Left hindlimb (tissue), 1 donor: ENCODE data around the gene ZNF791.
"Not testable (repeated sequence)": the region's sequence is repeated elsewhere in the genome, so short reads cannot be mapped to it uniquely, and the experiment has no call there.

Source experiments
- DNase-seq: peaks from one replicate; pipeline ENCODE4 v3.0.0-alpha.2; 2018

The ZNF791 gene

DNA sequence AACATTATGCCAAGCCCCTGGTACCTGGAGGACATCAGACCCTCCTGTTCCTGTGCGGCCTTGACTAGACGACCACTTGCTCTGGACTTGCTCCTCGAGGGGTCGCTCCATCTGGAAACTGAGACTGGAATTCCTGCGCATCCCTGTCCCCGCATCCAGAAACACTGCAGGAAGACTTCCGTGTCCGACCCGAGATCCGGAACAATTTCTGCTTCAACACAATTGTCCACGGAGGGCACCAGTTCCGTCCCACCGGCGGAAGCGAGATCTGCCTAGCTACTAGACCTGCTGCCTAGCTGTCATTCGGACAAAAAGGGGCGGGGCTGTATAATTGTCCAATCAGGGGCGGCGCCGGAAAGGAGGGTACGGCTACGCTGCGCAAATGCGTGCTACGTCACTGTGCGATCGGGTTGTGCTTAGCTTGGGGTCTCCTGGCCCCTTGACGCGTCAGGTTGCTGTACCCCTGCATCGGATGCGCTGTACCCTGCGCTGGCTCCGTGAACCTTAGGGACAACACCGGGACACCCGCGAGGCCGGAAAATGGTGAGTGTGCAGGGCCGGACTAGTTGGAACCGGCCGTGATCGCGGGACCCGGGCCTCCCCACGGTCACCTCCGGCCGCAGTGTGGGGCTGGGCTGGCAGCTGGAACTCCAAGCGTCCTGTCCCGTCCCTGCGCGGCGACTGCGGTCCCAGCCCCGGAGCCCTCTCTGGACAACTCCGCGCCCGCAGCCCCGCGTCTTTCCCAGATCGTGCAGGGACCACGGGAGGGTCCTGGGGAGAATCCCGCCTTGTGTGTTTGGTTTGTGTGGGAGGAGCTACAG is at the start of gene ZNF791, which contains the start of gene ZNF490:
ZNF791 (plus strand) TSS at position 381 of the 821 bp plus-strand sequence; CDS start at position 541, 160 bp downstream.
ZNF490 (minus strand) TSS at position 274 of the 821 bp plus-strand sequence; CDS start at position 141, 133 bp downstream.
- peak; percentile 98 for DNase-seq

DNA sequence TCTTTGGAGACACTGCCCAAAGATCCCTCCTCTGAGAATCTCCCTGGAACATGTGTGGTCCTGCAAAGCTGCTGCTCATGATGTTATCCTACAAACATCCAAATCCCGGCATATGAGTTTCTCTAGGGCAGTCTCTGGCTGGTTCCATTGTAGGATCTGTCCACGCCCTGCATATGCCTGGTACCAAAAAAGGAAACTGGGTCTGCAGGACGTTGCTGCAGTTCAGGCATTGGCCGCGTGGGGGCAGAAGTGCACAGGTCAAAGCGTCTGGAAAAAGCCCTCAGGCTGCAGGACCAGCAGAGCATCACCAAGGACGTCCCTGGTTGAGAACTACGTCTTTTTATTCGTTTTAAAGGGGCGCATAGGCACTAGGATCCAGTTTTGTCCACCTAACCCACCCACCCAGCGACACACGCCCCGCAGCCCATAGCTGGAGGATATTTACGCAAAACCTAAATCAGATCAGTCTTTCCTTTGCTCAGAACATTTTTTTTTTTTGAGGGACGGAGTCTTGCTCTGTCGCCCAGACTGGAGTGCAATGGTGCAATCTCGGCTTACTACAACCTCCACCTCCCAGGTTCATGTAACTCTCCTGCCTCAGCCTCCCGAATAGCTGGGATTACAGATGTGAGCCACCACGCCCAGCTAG is 46.6 kb upstream of the ZNF791 start:
- DNase-seq, result peak; percentile 87

- not testable (repeated sequence) for DNase-seq
Observed at GRCh38 chr19:12566380-12566779, 44.3 kb upstream of the ZNF791 start.

DNA sequence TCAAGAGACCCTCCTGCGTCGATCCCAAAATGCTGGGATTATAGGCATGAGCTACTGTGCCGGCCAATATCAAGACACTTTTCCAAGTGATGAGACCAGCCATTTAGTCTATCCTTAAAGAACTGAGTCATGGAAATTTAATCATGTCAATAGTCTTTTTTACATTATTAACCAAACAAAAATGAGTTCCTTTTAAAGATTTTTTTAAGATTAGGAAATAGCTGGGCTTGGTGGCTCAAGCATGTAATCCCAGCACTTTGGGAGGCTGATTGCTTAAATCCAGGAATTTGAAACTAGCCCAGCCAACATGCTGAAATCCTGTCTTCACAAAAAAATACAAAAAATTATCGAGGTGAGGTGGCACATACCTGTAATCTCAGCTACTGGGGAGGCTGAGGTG is 42.8 kb upstream of the ZNF791 start:
- no peak for DNase-seq

DNA sequence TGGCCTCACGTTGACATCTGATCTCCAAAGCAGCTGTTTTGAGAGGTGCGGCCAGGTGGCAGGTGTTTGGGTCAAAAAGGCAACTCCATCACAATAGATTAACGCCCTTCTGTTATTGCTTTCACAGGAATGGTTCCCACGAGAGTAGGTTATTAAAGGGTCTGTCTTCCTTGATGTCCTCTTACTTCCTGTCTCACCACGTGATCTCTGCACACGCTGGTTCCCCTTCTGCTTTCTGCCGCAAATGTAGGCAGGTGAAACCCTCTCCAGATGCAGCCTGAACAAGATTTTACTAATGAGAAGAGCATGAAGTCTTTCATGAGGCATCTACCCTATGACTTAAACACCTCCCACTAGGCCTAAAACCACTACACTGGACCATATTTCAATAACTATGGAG is 36.7 kb upstream of the ZNF791 start:
- no peak for DNase-seq

DNA sequence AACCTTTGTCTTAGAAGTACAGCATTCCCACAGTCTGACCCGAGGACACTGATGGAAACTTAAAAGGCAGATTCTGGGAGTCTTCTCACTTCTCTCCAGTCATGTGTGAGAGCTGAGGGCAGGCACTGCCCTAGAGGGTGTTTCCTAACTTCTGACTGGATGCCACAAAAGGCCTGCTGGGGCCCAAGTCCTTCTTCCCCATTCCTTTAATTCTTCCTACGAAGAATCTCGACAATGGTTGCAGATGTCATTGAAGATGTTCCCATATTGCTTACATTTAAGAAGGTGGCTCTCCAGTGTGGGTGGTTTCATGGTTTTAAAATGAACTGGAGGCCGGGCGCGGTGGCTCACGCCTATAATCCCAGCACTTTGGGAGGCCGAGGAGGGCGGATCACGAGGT is 32.1 kb upstream of the ZNF791 start:
- DNase-seq, result no peak

GRCh38 chr19:12580180-12580694 is 30.5 kb upstream of the ZNF791 start:
- no peak for DNase-seq

- no peak for DNase-seq
Observed at GRCh38 chr19:12581100-12581499, 29.6 kb upstream of the ZNF791 start.

DNA sequence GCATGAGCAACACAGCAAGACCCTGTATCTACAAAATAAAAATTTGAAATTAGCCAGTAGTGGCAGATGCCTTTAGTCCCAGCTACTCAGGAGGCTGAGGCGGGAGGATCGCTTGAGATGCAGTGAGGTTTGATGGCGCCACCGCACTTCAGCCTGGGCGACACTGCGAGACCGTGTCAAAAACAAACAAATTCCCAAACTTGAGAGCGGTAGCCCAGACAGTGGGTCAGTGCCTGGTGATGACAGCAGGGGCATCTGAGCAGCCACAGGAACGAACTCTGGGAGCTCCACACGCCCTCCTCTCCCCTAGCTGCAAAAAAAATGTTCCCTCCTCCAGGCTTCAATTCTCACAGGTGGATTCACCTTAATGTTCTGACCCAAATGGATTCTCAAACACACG is 14.2 kb upstream of the ZNF791 start:
- no peak for DNase-seq

DNA sequence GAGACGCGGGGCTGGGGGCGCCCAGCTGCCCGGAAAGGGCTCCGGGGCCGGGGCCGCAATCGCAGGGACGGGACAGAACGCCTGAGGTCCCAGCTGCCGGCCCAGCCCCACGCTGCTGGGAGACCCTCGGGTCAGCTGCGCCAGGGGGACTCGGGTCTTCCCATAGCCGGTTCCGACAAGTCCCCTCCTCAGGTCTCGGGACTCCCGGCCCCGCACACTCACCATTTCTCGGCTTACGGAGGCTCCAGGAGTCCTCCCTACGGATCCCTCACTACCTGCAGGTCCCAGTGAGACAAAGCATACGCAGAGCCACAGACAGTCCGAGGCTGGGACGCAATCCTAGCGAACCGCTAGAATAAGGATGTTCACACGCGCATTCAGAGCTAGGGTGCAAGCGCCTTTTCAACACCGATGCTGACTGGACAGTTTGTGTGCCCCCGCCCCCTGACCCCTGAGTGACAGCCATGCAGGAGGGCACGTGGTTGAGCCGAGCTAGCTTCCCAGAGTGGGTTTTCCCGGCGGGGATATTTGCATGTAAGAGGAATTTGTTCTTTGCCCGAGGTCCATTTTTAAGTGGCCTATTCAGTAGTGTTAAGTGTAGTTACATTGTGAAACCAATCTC is 13.7 kb upstream of the ZNF791 start:
- peak; percentile 34 for DNase-seq

DNA sequence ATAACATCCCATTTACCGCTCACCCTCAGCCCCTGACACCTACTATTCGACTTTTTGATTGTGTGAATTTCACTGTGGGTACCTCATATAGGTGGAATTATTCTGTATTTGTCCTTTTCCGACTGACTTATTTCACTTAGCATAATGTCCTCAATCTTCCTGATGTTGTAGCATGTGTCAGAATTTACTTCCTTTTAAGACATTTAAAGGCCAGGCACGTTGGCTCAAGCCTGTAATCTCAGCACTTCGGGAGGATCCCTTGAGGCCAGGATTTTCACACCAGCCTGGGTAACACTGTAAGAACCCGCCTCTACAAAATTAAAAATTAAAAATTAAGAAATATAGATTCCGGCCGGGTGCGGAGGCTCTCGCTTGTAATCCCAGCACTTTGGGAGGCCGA is 13.1 kb upstream of the ZNF791 start:
- DNase-seq, result no peak

- DNase-seq, result no peak
Observed at GRCh38 chr19:12603714-12604113, 7.0 kb upstream of the ZNF791 start.

DNA sequence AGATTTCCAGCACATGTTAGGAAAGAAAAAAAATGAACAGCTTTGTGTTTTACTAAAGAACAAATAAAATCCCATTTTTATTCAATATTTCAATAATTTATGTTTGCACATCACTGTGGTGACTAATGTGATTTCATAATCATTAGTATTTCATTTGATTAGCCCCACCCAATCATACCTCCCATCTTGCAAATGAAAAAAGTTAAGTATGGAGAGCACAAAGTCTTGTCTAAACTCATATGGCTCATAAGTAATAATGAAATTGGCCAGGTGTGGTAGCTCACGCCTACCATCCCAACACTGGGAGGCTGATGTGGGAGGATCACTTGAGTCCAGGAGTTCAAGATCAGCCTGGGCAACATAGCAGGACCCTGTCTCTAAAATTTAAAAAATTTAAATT is 3.9 kb upstream of the ZNF791 start:
- no peak for DNase-seq

GRCh38 chr19:12607631-12608030 is 3.1 kb upstream of the ZNF791 start:
- no peak for DNase-seq

GRCh38 chr19:12611361-12611699 is 610 bp downstream of the ZNF791 start:
- peak; percentile 89 for DNase-seq

- no peak for DNase-seq
Observed at GRCh38 chr19:12617646-12618045, 6.9 kb downstream of the ZNF791 start.

GRCh38 chr19:12621253-12622024 is 10.7 kb downstream of the ZNF791 start:
- not testable (repeated sequence) for DNase-seq

DNA sequence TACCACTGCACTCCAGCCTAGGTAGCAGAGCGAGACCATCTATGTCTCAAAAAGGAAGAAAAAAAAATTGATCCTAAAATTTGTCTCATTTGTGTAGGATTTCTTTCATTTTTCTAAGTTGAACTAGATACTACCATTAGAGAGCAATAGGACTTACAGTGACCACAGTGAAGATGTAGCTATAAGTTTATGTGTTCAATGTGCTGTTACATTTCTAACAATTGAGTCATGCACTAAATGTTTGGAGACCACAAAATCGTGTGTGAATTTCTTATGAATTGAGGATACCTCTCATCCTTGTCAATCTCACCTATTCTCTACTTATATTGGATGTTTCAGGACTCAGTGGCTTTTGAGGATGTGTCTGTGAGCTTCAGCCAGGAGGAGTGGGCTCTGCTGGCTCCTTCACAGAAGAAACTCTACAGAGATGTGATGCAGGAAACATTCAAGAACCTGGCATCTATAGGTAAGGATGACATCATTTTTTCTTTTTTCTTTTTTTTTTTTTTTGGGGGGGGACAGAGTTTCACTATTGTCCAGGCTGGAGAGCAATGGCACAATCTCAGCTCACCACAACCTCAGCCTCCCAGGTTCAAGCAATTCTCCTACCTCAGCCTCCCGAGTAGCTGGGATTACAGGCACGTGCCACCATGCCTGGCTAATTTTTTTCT is 12.8 kb downstream of the ZNF791 start:
- no peak for DNase-seq

GRCh38 chr19:12626958-12627357 is 16.2 kb downstream of the ZNF791 start:
- no peak for DNase-seq

DNA sequence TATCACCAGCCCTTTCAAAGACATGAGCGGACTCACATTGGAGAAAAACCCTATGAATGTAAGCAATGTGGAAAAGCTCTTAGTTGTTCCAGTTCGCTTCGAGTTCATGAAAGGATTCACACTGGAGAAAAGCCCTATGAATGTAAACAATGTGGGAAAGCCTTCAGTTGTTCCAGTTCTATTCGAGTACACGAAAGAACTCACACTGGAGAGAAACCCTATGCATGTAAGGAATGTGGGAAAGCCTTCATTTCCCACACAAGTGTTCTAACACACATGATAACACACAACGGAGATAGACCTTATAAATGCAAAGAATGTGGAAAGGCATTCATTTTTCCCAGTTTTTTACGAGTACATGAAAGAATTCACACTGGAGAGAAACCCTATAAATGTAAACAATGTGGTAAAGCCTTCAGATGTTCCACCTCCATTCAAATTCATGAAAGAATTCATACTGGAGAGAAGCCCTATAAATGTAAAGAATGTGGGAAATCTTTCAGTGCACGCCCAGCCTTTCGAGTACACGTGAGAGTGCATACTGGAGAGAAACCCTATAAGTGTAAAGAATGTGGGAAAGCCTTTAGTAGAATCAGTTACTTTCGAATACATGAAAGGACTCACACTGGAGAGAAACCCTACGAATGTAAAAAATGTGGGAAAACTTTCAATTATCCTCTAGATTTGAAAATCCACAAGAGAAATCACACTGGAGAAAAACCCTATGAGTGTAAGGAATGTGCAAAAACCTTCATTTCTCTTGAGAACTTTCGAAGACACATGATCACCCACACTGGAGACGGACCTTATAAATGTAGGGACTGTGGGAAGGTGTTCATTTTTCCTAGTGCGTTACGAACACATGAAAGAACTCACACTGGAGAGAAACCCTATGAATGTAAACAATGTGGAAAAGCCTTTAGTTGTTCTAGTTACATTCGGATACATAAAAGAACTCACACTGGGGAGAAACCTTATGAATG is 17.6 kb downstream of the ZNF791 start:
- no peak for DNase-seq

- DNase-seq, result no peak
Observed at GRCh38 chr19:12629215-12629614, 18.5 kb downstream of the ZNF791 start.
